Activated naive CD8-positive, alpha-beta T cell treated with anti-CD3 and anti-CD28 coated beads, Interleukin-2, amount 10 ng/mL, durations not matched to agents 7 days and 5 days (primary cell): ENCODE measurements around the gene LMTK2. TPM values are rescaled to one million over a fixed set of nuclear protein-coding genes. Genes with fewer than 3 reads are reported as not detected.
"Not testable (repeated sequence)": the region's sequence is repeated elsewhere in the genome, so short reads cannot be mapped to it uniquely, and the experiment has no call there.

Experiments
- ATAC-seq: fragments of 150-1000 bp; cut with Tn5 transposase; one replicate; pipeline ENCODE4 v1.10.0; 2021; ENCODE audit warnings: low read depth, moderate library complexity
- POLR2A ChIA-PET: fragments of 350-600 bp; sonication (Branson Sonifier 250); formaldehyde crosslinking; loops from one replicate; lab custom pipeline; 2021; ENCODE audit warnings: antibody characterized with exemption; lab: Charles Lee
- DNase-seq: peaks from one replicate; pipeline ENCODE4 v3.0.0; 2021
- H3K27ac Mint-ChIP-seq: one replicate; pipeline ENCODE4 v1.8.0; 2022; ENCODE audit warnings: mild to moderate bottlenecking, mixed read lengths
- H3K27me3 Mint-ChIP-seq: one replicate; pipeline ENCODE4 v1.8.0; 2022; ENCODE audit warnings: mild to moderate bottlenecking, moderate library complexity, mixed read lengths
- H3K36me3 Mint-ChIP-seq: one replicate; pipeline ENCODE4 v1.8.0; 2021; ENCODE audit warnings: mild to moderate bottlenecking, mixed read lengths
- H3K4me1 Mint-ChIP-seq: one replicate; pipeline ENCODE4 v1.8.0; 2021; ENCODE audit warnings: mixed read lengths
- H3K4me3 Mint-ChIP-seq: one replicate; pipeline ENCODE4 v1.8.0; 2022; ENCODE audit warnings: mild to moderate bottlenecking, moderate library complexity, mixed read lengths
- H3K9me3 Mint-ChIP-seq: one replicate; pipeline ENCODE4 v1.8.0; 2021; ENCODE audit warnings: mixed read lengths
- total RNA-seq, 2 experiments: library from RNA; stranded (reverse); gene quantifications; one replicate each; pipeline ENCODE4 v1.2.3, GENCODE V29; 2021

The LMTK2 gene
- total RNA-seq, 2 experiments from 2014 or later, result 13.1 to 13.5 TPM

DNA sequence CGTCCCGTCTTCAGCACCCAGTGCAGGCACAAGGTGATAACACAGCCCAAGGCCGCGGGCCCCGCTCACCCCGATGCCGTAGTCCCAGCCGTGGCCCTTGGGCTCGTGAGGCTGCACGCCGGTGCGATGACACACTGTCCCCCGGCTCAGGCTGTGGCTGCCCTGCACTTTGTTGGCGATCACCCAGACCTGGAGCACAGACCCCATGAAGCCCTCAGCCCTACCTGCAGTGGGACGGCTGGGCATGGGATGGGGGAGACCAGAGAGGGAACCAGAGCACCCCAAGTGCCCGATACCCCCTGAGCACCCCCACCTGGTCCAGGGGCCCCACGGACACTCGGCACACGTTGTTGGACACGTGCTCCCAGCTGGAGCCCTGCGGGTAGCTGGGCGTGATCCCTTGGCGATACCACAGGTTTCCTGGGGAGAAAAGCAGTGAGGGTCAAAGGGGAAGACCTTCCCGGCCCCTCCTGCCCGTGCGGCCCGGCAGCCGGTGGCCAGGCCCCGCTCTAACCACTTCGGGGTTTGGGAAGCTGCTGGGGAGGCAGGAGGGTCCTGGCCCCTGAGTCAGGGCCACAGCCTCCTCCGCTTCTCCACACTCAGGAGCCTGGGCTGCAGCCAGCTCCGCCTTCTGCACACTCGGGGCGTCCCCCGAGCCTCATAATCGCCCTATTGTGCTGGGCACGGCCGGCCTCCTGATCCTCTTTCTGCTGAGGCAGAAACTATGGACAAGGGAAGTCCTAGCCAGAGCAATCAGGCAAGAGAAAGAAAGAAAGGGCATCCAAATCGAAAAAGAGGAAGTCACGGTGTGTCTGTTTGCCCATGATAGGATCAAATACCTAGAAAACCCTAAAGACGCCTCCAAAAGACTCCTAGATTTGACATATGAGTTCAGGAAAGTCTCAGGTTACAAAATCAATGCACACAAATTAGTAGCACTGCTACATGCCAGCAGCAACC lies 111.2 kb downstream of the LMTK2 start:
- Mint-ChIP-seq H3K9me3 (no peaks in the 10 kb centered on the region), H3K36me3 (peaks cover 5% of the 10 kb centered on the region), H3K4me3 (no peak overlapping the region), H3K27ac (no peak overlapping the region), H3K27me3 (no peaks in the 10 kb centered on the region), H3K4me1 (peaks cover 6% of the 10 kb centered on the region)
- ATAC-seq (no peak), DNase-seq (no peak)
- POLR2A ChIA-PET, result no interaction called here

DNA sequence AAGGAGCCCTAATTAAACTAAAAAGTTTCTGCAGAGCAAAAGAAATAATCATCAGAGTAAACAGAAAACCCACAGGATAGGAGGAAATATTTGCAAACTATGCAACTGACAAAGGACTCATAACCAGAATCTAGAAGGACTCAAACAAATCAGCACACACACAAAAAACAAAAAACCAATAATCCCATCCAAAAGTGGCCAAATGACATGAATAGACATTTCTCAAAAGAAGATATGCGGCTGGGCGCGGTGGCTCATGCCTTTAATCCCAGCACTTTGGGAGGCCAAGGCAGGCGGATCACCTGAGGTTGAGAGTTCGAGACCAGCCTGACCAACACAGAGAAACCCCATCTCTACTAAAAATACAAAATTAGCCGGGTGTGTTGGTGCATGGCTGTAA lies 112.7 kb downstream of the LMTK2 start:
- POLR2A ChIA-PET, H3K27me3 Mint-ChIP-seq, H3K4me3 Mint-ChIP-seq, ATAC-seq, H3K27ac Mint-ChIP-seq, H3K4me1 Mint-ChIP-seq, DNase-seq, H3K36me3 Mint-ChIP-seq, H3K9me3 Mint-ChIP-seq: not testable (repeated sequence)

DNA sequence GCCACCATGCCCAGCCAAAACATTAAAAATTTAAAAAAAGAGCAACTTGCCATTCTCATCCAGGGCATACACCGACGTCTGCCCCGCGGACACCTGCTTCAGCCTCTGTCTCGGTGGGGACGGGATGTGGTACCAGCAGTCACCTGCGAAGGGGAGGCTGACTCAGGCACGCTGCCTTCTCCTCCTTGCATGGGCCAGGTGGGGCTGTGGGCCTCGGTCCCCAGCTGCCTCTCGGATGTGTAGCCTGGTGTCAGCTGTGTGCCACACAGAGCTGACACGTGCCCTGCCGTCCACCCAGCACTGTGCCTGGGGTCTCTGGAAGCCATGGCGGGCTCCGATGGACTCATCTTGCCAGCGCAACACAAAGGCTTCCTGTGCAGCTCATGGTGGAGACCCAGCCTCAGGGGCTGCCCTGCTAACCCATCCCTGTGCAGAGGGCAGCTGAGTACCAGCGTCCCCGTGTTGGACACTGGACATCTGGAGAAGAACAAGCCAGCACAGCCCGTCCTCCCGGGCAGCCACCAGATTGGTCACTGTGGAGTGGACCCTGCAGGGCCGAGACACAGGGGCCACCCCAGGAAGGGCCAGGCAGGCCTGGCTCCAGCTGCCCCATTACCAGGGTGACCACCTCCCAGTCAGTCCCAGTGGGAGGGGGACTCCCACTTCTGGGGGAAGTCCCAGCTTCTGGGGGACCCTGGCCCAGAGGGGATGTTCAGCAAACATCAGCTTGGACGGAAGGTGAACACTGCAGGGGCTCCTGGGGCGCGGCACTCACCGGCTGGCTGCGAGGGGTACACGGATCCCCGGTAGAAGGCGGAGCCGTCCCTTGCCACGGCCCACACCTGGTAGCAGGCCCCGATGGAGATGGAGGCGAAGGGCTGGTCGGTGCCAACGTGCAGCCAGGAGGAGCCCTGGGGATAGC lies 115.2 kb downstream of the LMTK2 start:
- Mint-ChIP-seq H3K27me3 (no peaks in the 10 kb centered on the region), H3K4me1 (peaks cover 6% of the 10 kb centered on the region), H3K36me3 (peaks cover 7% of the 10 kb centered on the region), H3K9me3 (no peaks in the 10 kb centered on the region), H3K27ac (no peak overlapping the region), H3K4me3 (no peak overlapping the region)
- ATAC-seq, result no peak
- POLR2A ChIA-PET, result no interaction called here
- DNase-seq, result no peak

DNA sequence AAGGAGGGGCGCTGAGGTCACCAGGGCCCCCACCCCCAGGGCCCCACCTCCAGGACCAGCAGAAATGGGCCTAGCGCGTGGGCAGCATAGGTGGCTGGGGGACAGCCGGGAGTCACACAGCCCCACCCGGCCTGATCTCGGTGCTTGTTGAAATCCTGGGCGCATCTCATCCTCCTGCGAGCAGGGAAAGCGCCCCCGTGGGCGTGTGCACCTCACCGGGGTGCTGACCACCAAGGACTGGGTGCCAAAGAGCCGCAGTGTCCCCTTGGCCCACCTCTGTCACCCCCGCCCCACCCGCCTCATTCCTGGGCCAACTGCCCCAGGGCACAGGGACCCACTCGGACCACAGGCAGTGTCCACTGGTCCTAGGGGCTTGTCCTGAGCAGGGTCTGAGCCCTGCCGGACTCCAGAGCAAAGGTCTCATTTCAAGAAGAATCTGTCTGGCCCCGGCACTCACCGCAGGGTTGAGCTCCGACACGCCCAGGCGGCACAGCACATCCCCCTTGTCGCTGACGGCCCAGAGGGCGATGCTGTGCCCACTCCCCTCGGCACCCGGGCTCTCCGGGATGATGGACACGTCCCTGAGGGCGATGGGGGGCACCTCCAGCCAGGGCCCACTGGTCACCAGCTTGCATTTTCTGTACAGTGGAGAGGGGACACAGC lies 116.0 kb downstream of the LMTK2 start:
- POLR2A ChIA-PET, result no interaction called here

DNA sequence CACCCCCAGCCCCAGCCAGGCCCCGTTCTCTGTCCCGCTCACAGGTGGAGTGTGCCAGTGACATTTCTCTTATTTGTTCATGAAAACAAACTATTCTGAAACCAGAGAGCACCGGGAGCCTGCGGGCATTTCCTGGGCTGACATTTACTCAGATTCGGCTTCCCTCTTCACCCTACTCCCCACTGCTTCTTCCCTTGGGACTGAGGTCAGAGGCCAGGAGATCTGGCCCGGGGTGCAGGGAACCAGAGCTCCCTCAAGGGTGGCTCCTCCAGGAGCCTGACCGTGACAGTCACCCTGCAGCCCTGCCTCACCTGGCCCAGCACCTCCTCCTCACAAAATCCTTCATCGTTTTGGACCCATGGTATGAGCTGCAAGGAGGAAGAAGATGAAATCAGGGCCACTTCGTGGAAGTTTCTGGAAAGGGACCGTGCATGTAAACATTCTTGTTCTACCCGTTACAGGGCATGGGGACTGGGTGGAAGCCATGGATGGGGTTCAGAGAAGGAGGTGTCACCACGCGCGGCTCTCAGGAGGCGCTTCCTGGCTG lies 116.8 kb downstream of the LMTK2 start:
- Mint-ChIP-seq H3K4me3 (no peak overlapping the region), H3K27ac (no peak overlapping the region), H3K27me3 (no peaks in the 10 kb centered on the region), H3K4me1 (peaks cover 3% of the 10 kb centered on the region), H3K9me3 (no peaks in the 10 kb centered on the region), H3K36me3 (peaks cover 7% of the 10 kb centered on the region)
- ATAC-seq (no peak), DNase-seq (no peak)
- POLR2A ChIA-PET, result no interaction called here

More for the DNA sequence above, 116.0 kb downstream of the LMTK2 start:
- no peak overlapping the region for H3K4me3 Mint-ChIP-seq
- H3K27me3 Mint-ChIP-seq, result no peaks in the 10 kb centered on the region
- no peak for ATAC-seq
- H3K36me3 Mint-ChIP-seq, result peaks cover 7% of the 10 kb centered on the region
- no peak for DNase-seq
- H3K27ac Mint-ChIP-seq, result no peak overlapping the region
- no peaks in the 10 kb centered on the region for H3K9me3 Mint-ChIP-seq
- peaks cover 6% of the 10 kb centered on the region for H3K4me1 Mint-ChIP-seq

DNA sequence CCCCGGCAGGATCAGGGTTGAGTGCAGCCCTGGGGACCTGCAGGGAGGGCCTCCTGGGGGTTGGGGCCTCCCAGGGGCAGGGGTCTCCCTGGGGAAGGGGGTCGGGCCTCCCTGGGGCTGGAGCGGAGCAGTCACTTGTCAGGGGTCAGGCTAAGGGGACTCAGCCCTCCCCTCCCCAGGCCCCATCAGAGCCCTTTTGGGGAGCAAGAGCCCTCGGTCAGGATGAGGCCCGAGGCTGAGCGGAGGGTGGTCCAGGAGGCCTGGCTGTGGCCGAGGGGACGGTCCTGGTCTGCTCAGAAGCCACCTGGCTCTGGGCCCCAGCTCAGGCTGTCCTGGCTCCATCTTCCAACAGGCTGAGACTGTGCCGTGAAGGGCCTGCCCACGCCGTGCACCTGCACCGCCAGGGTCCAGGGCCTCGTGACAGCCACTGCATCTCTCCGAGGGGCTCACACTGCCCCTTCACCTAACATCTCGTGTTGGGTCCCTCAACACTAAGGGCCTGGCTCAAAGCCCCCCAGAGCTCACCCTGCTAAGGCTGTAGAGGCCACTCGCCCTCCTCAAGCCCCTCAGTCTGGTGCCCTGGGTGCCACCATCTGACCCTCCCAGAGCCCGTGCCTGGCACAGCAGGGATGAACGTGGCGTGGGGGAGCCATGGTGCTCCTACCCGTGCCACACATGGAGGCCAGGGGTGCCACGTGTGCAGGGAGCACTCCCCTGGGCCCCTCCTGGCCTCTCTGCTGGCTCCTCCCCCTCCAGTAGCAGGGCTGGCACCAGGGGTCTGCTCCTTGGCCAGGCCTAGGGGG lies 117.4 kb downstream of the LMTK2 start:
- Mint-ChIP-seq H3K27ac (no peak overlapping the region), H3K4me3 (no peak overlapping the region), H3K4me1 (no peaks in the 10 kb centered on the region), H3K36me3 (peaks cover 7% of the 10 kb centered on the region), H3K27me3 (no peaks in the 10 kb centered on the region), H3K9me3 (no peaks in the 10 kb centered on the region)
- DNase-seq (no peak), ATAC-seq (no peak)
- POLR2A ChIA-PET, result no interaction called here

DNA sequence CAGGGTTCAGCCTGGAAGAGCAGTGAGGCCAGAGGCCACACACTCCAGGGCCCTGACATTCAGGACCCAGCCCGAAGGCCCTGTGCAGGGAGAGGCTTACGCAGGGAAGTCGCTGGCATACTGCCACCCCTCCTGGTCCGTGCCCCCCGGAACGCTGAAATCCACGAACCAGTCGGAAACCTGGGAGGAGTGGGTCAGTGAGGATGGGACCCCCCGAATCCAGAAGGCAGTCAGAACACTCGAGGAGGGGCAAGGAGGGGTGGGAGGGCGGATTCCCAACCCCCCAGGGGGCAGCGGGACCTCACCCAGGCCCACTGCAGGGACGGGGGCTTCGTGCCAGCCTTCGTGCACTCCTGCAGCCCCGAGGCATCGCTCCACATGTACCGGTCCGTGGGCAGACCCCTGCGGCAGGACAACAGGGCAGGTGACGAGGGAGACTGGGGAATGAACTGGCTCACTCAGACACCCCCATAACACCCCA lies 118.1 kb downstream of the LMTK2 start:
- no peak for DNase-seq
- POLR2A ChIA-PET, result no interaction called here
- ATAC-seq, result no peak
- Mint-ChIP-seq H3K27ac (no peak overlapping the region), H3K9me3 (no peaks in the 10 kb centered on the region), H3K36me3 (peaks cover 3% of the 10 kb centered on the region), H3K27me3 (no peaks in the 10 kb centered on the region), H3K4me1 (no peaks in the 10 kb centered on the region), H3K4me3 (no peak overlapping the region)

DNA sequence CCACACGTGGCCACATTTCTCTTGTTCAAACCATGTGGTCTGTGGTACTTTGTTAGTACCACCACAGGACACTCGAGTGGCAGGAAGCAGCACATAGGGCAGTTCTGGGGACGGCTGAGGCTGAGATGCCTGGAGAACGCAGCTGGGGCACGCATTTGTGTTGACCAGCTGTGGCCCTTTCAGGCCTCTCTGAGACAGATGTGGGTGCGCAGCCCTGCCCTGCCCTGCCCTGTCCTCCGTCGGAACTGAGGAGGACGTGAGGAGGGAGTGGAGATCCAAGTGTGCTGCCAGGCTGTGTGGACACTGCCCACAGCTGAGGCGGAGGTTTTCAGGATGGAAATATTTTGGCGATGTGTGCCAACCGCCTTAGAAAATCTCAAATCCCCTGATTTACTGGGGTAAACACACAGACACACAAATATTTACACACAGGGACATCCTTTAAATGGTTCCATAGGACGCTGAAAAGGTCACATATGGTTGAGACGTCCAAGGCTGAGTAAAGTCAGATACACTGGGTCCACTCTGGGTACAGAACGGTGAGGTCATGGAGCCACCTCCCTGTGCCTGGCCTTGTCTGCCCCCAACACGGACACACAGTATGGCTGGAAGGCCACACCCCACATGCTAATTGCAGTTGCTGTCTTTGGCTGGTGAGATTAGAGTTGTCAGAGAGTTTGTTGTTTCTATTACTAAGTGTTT lies 119.4 kb downstream of the LMTK2 start:
- H3K4me3 Mint-ChIP-seq, result no peak overlapping the region
- H3K36me3 Mint-ChIP-seq, result peaks cover 2% of the 10 kb centered on the region
- no peaks in the 10 kb centered on the region for H3K27me3 Mint-ChIP-seq
- ATAC-seq (no peak), DNase-seq (no peak)
- H3K9me3 Mint-ChIP-seq, result no peaks in the 10 kb centered on the region
- H3K27ac Mint-ChIP-seq, result no peak overlapping the region
- POLR2A ChIA-PET, result no interaction called here
- H3K4me1 Mint-ChIP-seq, result no peaks in the 10 kb centered on the region

DNA sequence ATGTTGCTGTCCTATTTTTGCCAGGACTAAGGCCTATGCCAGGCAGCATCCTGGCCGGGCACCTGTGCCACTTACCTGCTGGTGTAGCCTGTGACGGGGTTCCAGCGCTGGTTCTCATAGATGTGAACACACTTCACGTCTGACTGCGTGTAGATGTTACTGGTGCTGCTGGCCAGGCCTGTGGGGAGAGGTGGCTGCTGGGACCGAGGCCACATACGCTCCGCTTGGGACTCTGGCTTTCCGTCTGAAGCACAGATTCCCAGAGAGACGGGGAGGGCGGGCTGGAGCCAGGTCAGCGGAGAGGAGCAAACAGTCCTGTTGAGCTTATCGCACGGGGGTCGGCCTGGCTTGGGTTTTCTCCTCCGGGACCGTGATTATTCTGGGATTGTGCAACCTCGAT lies 121.3 kb downstream of the LMTK2 start:
- POLR2A ChIA-PET, result no interaction called here
- H3K4me3 Mint-ChIP-seq, result no peak overlapping the region
- H3K36me3 Mint-ChIP-seq, result peaks cover 2% of the 10 kb centered on the region
- H3K4me1 Mint-ChIP-seq, result no peaks in the 10 kb centered on the region
- DNase-seq (no peak), ATAC-seq (no peak)
- H3K27me3 Mint-ChIP-seq, result no peaks in the 10 kb centered on the region
- no peak overlapping the region for H3K27ac Mint-ChIP-seq
- H3K9me3 Mint-ChIP-seq, result no peaks in the 10 kb centered on the region

DNA sequence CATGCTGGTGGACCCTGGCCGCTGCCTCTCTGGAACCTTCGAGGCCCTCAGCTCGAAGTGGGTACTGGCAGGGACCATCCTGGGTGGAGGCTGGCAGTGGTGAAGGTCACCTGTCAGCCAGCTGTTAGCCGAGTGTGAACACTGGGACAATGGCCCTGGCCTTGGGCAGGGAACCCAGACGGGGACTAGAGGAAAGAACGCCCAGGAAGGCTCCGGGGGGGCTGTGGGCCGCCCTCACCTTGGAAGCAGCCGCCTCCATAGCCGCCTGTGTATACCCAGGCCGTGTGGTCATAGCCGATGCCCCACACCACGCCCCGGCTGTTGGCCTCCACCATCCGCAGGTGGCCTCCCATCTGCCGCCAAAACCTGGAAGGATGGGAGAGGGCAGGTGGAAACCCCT lies 122.1 kb downstream of the LMTK2 start:
- Mint-ChIP-seq H3K27ac (no peak overlapping the region), H3K36me3 (peaks cover 2% of the 10 kb centered on the region), H3K4me3 (no peak overlapping the region), H3K4me1 (no peaks in the 10 kb centered on the region), H3K9me3 (no peaks in the 10 kb centered on the region), H3K27me3 (no peaks in the 10 kb centered on the region)
- POLR2A ChIA-PET, result no interaction called here
- no peak for ATAC-seq
- DNase-seq, result no peak

DNA sequence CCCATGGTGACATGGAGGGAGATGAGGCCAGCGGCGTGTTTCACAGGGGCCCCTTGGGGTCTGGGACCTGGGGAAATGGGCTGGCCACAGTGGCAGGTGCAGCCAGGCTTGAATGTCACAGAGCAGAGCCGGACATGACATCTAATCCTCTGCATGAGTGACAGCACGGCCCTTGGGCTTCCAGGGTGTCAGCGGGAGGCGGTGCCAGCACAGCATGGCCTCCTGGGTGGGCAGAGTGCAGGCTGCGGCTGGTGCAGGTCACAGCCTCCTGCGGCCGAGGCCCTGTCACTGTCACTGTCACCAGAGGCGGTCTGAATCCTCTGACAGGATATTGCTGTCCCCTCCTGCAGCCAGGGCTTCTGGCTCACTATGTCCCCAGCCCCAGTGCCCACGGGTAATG lies 122.8 kb downstream of the LMTK2 start:
- no peak for DNase-seq
- POLR2A ChIA-PET, result no interaction called here
- H3K27ac Mint-ChIP-seq, result no peak overlapping the region
- no peaks in the 10 kb centered on the region for H3K9me3 Mint-ChIP-seq
- H3K36me3 Mint-ChIP-seq, result peaks cover 2% of the 10 kb centered on the region
- H3K4me1 Mint-ChIP-seq, result no peaks in the 10 kb centered on the region
- no peak overlapping the region for H3K4me3 Mint-ChIP-seq
- ATAC-seq, result no peak
- no peaks in the 10 kb centered on the region for H3K27me3 Mint-ChIP-seq
